Caco-2 (cell line): ENCODE results near the gene TMEM205. TPM values are rescaled to one million over a fixed set of nuclear protein-coding genes. Genes with fewer than 3 reads are reported as not detected.

Source experiments
- BruUV-seq: library from RNA; stranded (reverse); fragments of 400-500 nt; replicated peaks from 2 replicates; lab custom pipeline; 2021; lab: Mats Ljungman, UMichigan
- CTCF ChIA-PET: fragments of 300-600 bp; sonication (Branson Sonifier 250); formaldehyde crosslinking; loops from one replicate; lab custom pipeline; 2022; ENCODE audit warnings: antibody characterized with exemption; lab: Charles Lee
- POLR2A ChIA-PET: fragments of 300-600 bp; sonication (Branson Sonifier 250); formaldehyde crosslinking; loops from one replicate; lab custom pipeline; 2022; ENCODE audit warnings: antibody characterized with exemption; lab: Charles Lee
- DNase-seq, 2 experiments: peaks; one replicate each; pipeline versions ENCODE4 v3.0.0 to v3.0.0-alpha.2; 2020 to 2022
- H3K27me3 ChIP-seq: replicated peaks from 2 replicates; pipeline ENCODE4 v1.6.0; 2011; ENCODE audit warnings: low read length; ENCODE audit not compliant: control insufficient read depth, insufficient read depth
- H3K36me3 ChIP-seq: 2 replicates; pipeline ENCODE4 v1.5.1; 2011; ENCODE audit warnings: low read length; ENCODE audit not compliant: control insufficient read depth, insufficient read depth
- H3K4me1 ChIP-seq: fragments of 250-450 bp; sonication (Bioruptor Pico); 2 replicates; pipeline ENCODE4 v1.5.1; 2020; ENCODE audit warnings: mild to moderate bottlenecking
- H3K4me3 ChIP-seq: 2 replicates; pipeline ENCODE4 v1.5.1; 2011; ENCODE audit warnings: low read depth, mild to moderate bottlenecking, control low read depth, low read length
- H3K9me3 ChIP-seq: fragments of 250-450 bp; sonication (Bioruptor Pico); 2 replicates; pipeline ENCODE4 v1.5.1; 2020; ENCODE audit warnings: mild to moderate bottlenecking, moderate library complexity
- H3K27ac Mint-ChIP-seq: one replicate; pipeline ENCODE4 v1.8.0; 2022; ENCODE audit warnings: mixed read lengths; ENCODE audit not compliant: unreplicated experiment
- H3K27me3 Mint-ChIP-seq: one replicate; pipeline ENCODE4 v1.8.0; 2022; ENCODE audit warnings: mixed read lengths; ENCODE audit not compliant: insufficient read depth, unreplicated experiment
- H3K36me3 Mint-ChIP-seq: one replicate; pipeline ENCODE4 v1.8.0; 2022; ENCODE audit warnings: mild to moderate bottlenecking, mixed read lengths; ENCODE audit not compliant: insufficient read depth, unreplicated experiment
- H3K4me1 Mint-ChIP-seq: one replicate; pipeline ENCODE4 v1.8.0; 2022; ENCODE audit warnings: low read depth, mixed read lengths; ENCODE audit not compliant: unreplicated experiment
- H3K4me3 Mint-ChIP-seq: one replicate; pipeline ENCODE4 v1.8.0; 2022; ENCODE audit warnings: mild to moderate bottlenecking, moderate library complexity, mixed read lengths; ENCODE audit not compliant: unreplicated experiment
- H3K9me3 Mint-ChIP-seq: one replicate; pipeline ENCODE4 v1.8.0; 2022; ENCODE audit warnings: mixed read lengths; ENCODE audit not compliant: unreplicated experiment
- intact Hi-C: fragments of 100-400 bp; cut with micrococcal nuclease; formaldehyde crosslinking; loops from one replicate; pipeline ENCODE4 v1.10.0; 2022; ENCODE audit not compliant: unreplicated experiment
- total RNA-seq: library from RNA; stranded (reverse); gene quantifications from 2 replicates; pipeline ENCODE4 v1.2.3, GENCODE V29; 2022
- TF ChIP-seq, protein P1 (sequence below), 2 experiments: fragments of 200-600 bp in 1 of 2; IDR thresholded peaks; 1 replicate in 1 of 2; 2 replicates in 1 of 2; pipeline versions ENCODE4 v1.5.1 to v1.8.0; 2011 to 2022; ENCODE audit warnings: antibody characterized with exemption in 1 of 2, control low read depth in 1 of 2, inconsistent platforms in 1 of 2, low read depth in 1 of 2, low read length in 1 of 2, mild to moderate bottlenecking in 1 of 2, moderate library complexity in 1 of 2; ENCODE audit not compliant: insufficient read depth in 1 of 2, severe bottlenecking in 1 of 2, unreplicated experiment in 1 of 2

TMEM205 gene
- total RNA-seq, 1 experiment from 2014 or later: 68.3 TPM

DNA sequence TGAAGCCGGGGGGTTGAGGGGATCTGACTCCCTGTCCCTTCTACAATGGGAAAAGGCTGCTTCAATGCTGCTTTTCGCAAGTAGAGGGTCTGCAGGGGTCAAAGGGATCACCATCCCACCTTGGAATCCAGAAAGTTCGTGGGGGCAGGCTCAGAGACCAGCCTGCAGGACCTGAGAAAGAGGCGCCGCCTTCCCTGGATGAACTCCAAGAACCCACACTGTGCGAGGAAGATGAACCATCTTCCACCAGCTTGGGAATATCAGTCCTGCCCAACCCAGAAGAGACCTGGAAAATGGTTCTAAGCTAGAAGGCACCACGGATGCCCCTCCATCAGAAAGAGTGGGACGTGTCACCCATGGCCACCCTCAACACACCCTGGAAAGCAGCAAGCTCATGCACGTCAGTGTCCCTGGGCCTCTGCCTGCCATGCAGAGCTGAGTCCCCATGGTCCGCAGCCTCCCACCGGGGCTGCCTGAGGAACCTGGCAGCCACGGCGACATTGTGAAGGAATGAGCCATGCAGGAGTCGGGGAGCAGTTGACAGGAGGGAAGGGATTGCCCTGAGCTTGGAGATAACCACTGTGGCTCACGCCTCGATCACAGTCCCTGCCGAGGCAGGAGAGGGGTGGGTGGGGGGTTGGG, 21.2 kb downstream of the TMEM205 start:
- H3K4me3 ChIP-seq: no peak overlapping the region
- no peaks in the 10 kb centered on the region for H3K9me3 Mint-ChIP-seq
- no peaks in the 10 kb centered on the region for H3K27me3 Mint-ChIP-seq
- ChIA-PET POLR2A (interaction anchor here (1.0 kb wide), 1 partner anchor 50 kb away, joined by 3 read pairs; the partner anchor contains the start of gene SWSAP1), CTCF (interaction anchor here (1.0 to 1.2 kb wide), 2 partner anchors 50 to 56 kb away, joined by 3 read pairs; partner anchors contain the start of gene SWSAP1)
- H3K36me3 ChIP-seq: no peaks in the 10 kb centered on the region; the same call in 1 of the 2 replicates
- H3K4me1 ChIP-seq: peaks cover 7% of the 10 kb centered on the region; the same call in 1 of the 2 replicates
- peaks cover 18% of the 10 kb centered on the region for H3K4me1 Mint-ChIP-seq
- no peaks in the 10 kb centered on the region for H3K27me3 ChIP-seq
- no peak for DNase-seq
- no peak overlapping the region for H3K4me3 Mint-ChIP-seq
- H3K9me3 ChIP-seq: no peaks in the 10 kb centered on the region
- TF ChIP-seq, protein P1, sequence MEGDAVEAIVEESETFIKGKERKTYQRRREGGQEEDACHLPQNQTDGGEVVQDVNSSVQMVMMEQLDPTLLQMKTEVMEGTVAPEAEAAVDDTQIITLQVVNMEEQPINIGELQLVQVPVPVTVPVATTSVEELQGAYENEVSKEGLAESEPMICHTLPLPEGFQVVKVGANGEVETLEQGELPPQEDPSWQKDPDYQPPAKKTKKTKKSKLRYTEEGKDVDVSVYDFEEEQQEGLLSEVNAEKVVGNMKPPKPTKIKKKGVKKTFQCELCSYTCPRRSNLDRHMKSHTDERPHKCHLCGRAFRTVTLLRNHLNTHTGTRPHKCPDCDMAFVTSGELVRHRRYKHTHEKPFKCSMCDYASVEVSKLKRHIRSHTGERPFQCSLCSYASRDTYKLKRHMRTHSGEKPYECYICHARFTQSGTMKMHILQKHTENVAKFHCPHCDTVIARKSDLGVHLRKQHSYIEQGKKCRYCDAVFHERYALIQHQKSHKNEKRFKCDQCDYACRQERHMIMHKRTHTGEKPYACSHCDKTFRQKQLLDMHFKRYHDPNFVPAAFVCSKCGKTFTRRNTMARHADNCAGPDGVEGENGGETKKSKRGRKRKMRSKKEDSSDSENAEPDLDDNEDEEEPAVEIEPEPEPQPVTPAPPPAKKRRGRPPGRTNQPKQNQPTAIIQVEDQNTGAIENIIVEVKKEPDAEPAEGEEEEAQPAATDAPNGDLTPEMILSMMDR (IDR thresholded peaks at IDR 0.05; ENCODE audit: insufficient read depth in 1 of 2, low read depth in 1 of 2, low read length in 1 of 2, severe bottlenecking in 1 of 2, unreplicated experiment in 1 of 2): no peak
- no TSS peak for BruUV-seq
- peaks cover 14% of the 10 kb centered on the region for H3K36me3 Mint-ChIP-seq
- no peak overlapping the region for H3K27ac Mint-ChIP-seq
- intact Hi-C loops: no loop called here

DNA sequence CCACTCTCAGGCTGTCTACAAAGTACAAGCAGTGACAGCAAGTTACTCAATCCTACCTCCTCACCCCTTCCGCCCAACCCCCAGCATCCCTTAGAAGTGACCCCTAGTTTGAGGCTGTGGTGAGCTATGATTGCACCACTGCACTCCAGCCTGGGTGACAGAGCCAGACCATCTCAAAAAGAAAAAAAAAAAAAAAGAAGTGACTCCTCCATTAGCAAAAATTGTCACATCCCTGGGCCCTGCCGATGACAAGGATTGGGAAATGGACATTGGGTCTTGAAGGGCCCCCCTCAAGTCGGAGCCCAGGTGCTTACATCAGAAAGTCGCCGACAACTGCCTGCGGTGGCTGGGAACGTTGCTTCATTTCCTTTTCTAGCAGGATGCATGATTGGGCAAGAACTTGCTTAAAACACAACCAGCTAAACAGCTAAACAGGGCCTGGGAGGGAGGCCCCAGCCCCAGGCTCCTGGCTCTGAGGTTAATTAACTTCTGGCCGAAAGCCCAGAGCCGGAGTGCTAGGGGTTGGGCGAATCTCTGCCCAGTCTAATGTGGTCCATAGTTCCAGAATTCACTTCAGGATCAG, 21.9 kb downstream of the TMEM205 start:
- Mint-ChIP-seq H3K36me3 (peaks cover 12% of the 10 kb centered on the region), H3K27me3 (no peaks in the 10 kb centered on the region), H3K9me3 (no peaks in the 10 kb centered on the region), H3K27ac (no peak overlapping the region), H3K4me1 (peaks cover 23% of the 10 kb centered on the region), H3K4me3 (no peak overlapping the region)
- Histone ChIP-seq H3K9me3 (no peaks in the 10 kb centered on the region), H3K4me3 (no peak overlapping the region), H3K36me3 (no peaks in the 10 kb centered on the region; the same call in 1 of the 2 replicates), H3K27me3 (no peaks in the 10 kb centered on the region), H3K4me1 (peaks cover 7% of the 10 kb centered on the region; the same call in 1 of the 2 replicates)
- intact Hi-C loops: no loop called here
- CTCF ChIA-PET: interaction anchor here (1.0 to 1.2 kb wide), 2 partner anchors 51 to 57 kb away, joined by 3 read pairs; partner anchors contain the start of gene SWSAP1
- BruUV-seq: no TSS peak
- POLR2A ChIA-PET: interaction anchor here (1.0 kb wide), 1 partner anchor 51 kb away, joined by 3 read pairs; the partner anchor contains the start of gene SWSAP1
- DNase-seq: peak in 1 of 2 experiments; percentile 19
- TF ChIP-seq, protein P1 (IDR thresholded peaks at IDR 0.05; ENCODE audit: insufficient read depth in 1 of 2, low read depth in 1 of 2, low read length in 1 of 2, severe bottlenecking in 1 of 2, unreplicated experiment in 1 of 2): no peak

DNA sequence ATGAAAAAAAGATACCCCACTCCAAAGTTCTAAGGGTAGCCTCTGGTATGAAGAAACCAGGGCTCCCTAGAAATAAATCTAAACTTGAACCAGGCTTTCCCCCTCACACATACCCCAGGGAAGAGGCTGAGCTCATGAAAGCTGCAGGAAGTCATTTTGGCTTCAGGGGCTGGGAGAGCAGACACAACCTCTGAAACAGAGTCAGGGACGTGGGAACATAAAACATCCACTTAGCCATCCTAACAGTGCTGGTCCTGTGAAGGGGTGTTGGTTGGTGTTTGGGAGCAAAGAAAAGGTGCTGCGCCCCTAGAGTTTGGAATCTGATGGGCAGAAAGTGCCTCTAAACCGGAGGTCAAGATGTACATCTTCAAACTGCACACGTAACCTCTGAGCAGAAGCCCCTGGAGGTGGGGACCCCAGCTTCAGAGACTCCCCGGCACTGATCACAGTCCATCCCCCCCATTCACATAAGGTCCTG, 22.4 kb downstream of the TMEM205 start:
- H3K27me3 Mint-ChIP-seq: no peaks in the 10 kb centered on the region
- intact Hi-C loops: no loop called here
- Histone ChIP-seq H3K27me3 (no peaks in the 10 kb centered on the region), H3K9me3 (no peaks in the 10 kb centered on the region), H3K4me1 (peaks cover 7% of the 10 kb centered on the region; the same call in 1 of the 2 replicates), H3K4me3 (no peak overlapping the region), H3K36me3 (no peaks in the 10 kb centered on the region; the same call in 1 of the 2 replicates)
- no peak overlapping the region for H3K4me3 Mint-ChIP-seq
- BruUV-seq: TSS peak; percentile 32
- peaks cover 12% of the 10 kb centered on the region for H3K36me3 Mint-ChIP-seq
- no peaks in the 10 kb centered on the region for H3K9me3 Mint-ChIP-seq
- H3K4me1 Mint-ChIP-seq: peaks cover 24% of the 10 kb centered on the region
- TF ChIP-seq, protein P1 (IDR thresholded peaks at IDR 0.05; ENCODE audit: insufficient read depth in 1 of 2, low read depth in 1 of 2, low read length in 1 of 2, severe bottlenecking in 1 of 2, unreplicated experiment in 1 of 2): no peak
- POLR2A ChIA-PET: interaction anchor here (0.6 kb wide), 1 partner anchor 96 kb away, joined by 3 read pairs; no protein-coding TSS in a partner anchor
- no peak overlapping the region for H3K27ac Mint-ChIP-seq
- CTCF ChIA-PET: interaction anchor here (1.0 to 1.3 kb wide), 2 partner anchors 57 to 58 kb away, joined by 3 to 14 read pairs; no protein-coding TSS in a partner anchor
- DNase-seq: no peak
